ENCODE data around the gene ROBO1. TPM values are rescaled to one million over a fixed set of nuclear protein-coding genes. Genes with fewer than 3 reads are reported as not detected.

Gene ROBO1
- total and polyA plus RNA-seq, 4 donors: 1.0 to 30.3 (median 3.9) TPM

DNA sequence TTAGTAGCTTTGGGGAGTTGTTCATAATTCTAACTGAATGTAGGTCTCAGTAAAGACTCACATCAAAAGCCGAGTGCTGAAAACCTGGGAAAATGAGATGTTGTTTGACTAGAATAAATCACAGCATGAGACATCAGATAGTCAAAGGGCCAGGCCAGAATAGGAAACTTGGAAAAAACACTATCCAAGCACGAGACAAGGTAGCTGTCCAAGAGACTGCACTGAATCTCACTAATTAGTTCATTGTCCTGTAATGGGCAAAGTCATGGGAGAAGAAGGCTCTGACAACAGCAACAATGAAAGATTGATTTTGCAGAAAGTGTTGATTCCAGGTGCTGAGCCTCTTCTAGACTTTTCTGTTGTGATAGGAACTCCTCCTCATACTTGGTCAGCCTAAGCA lies 314.2 kb downstream of the ROBO1 start:
- Histone ChIP-seq H3K4me1 (ENCODE audit: control insufficient read depth in 4 of 4, insufficient read depth in 4 of 4, low read length in 3 of 4) (no peaks in the 10 kb centered on the region), H3K36me3 (ENCODE audit: control insufficient read depth in 4 of 4, insufficient read depth in 3 of 4, low read depth in 1 of 4, low read length in 3 of 4) (no peaks in the 10 kb centered on the region), H3K9me3 (ENCODE audit: control insufficient read depth in 4 of 4, low read length in 3 of 4) (no peaks in the 10 kb centered on the region), H3K9ac (ENCODE audit: low read depth in 1 of 2, low read length in 2 of 2) (no peak overlapping the region), H3K27ac (ENCODE audit: low read depth in 1 of 2, low read length in 2 of 2) (no peak overlapping the region), H3K4me3 (ENCODE audit: low read depth in 1 of 3, low read length in 3 of 3) (no peak overlapping the region), H3K27me3 (ENCODE audit: control insufficient read depth in 4 of 4, insufficient read depth in 4 of 4, low read length in 3 of 4) (no peaks in the 10 kb centered on the region)
- DNase-seq (ENCODE audit: low spot score): no peak
- 70% methylated on average over 2 of the region's 2 CpGs for WGBS
- TF ChIP-seq YY1 (IDR thresholded peaks at IDR 0.05): no peak
- no peak for TF ChIP-seq RAD21 (IDR thresholded peaks at IDR 0.05)
- TF ChIP-seq NR2F2 (IDR thresholded peaks at IDR 0.05): no peak
- TF ChIP-seq, protein P1, sequence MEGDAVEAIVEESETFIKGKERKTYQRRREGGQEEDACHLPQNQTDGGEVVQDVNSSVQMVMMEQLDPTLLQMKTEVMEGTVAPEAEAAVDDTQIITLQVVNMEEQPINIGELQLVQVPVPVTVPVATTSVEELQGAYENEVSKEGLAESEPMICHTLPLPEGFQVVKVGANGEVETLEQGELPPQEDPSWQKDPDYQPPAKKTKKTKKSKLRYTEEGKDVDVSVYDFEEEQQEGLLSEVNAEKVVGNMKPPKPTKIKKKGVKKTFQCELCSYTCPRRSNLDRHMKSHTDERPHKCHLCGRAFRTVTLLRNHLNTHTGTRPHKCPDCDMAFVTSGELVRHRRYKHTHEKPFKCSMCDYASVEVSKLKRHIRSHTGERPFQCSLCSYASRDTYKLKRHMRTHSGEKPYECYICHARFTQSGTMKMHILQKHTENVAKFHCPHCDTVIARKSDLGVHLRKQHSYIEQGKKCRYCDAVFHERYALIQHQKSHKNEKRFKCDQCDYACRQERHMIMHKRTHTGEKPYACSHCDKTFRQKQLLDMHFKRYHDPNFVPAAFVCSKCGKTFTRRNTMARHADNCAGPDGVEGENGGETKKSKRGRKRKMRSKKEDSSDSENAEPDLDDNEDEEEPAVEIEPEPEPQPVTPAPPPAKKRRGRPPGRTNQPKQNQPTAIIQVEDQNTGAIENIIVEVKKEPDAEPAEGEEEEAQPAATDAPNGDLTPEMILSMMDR (IDR thresholded peaks at IDR 0.05; ENCODE audit: low read depth, low read length, missing input control): no peak
- no peak for TF ChIP-seq GABPA (IDR thresholded peaks at IDR 0.05 in 1 of 2, conservative IDR thresholded peaks at IDR 0.05 in 1 of 2)
- TF ChIP-seq RXRA (IDR thresholded peaks at IDR 0.05): no peak
- TF ChIP-seq, protein P2, sequence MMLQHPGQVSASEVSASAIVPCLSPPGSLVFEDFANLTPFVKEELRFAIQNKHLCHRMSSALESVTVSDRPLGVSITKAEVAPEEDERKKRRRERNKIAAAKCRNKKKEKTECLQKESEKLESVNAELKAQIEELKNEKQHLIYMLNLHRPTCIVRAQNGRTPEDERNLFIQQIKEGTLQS (IDR thresholded peaks at IDR 0.05): no peak
- no peak for TF ChIP-seq HNF4A (conservative IDR thresholded peaks at IDR 0.05)
- TF ChIP-seq FOXA1 (IDR thresholded peaks at IDR 0.05): no peak
- no peak for TF ChIP-seq SP1 (IDR thresholded peaks at IDR 0.05)
- no peak for TF ChIP-seq TAF1 (conservative IDR thresholded peaks at IDR 0.05)
- no peak for TF ChIP-seq HNF4G (IDR thresholded peaks at IDR 0.05)
- TF ChIP-seq, protein P3, sequence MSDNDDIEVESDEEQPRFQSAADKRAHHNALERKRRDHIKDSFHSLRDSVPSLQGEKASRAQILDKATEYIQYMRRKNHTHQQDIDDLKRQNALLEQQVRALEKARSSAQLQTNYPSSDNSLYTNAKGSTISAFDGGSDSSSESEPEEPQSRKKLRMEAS (IDR thresholded peaks at IDR 0.05): no peak

DNA sequence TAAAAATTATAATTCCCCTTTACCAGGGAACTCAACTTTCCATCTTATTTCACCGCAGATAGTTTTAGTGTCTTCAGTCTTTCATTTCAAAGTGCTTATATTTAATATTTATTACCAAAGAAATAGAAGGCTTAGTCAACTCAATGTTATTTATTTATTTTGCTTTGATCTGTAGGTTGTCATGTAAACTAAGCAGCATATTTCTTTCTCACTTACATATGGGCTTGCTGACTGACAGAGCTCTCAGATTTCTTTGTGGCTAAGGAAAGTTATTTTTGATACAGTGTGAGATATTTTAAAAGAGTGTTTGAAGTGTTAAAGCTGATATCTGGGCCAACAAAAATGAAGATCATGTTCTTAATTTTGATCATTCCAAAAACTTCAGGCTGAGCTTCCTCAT lies 331.4 kb downstream of the ROBO1 start:
- H3K9me3 ChIP-seq (ENCODE audit: control insufficient read depth in 4 of 4, low read length in 3 of 4): no peaks in the 10 kb centered on the region
- 95% methylated on average over 1 of the region's 1 CpG for WGBS
- no peak overlapping the region for H3K9ac ChIP-seq (ENCODE audit: low read depth in 1 of 2, low read length in 2 of 2)
- H3K4me3 ChIP-seq (ENCODE audit: low read depth in 1 of 3, low read length in 3 of 3): no peak overlapping the region
- H3K4me1 ChIP-seq (ENCODE audit: control insufficient read depth in 4 of 4, insufficient read depth in 4 of 4, low read length in 3 of 4): no peaks in the 10 kb centered on the region
- no peak for TF ChIP-seq TAF1 (conservative IDR thresholded peaks at IDR 0.05)
- TF ChIP-seq NR2F2 (IDR thresholded peaks at IDR 0.05): no peak
- TF ChIP-seq, protein P4, sequence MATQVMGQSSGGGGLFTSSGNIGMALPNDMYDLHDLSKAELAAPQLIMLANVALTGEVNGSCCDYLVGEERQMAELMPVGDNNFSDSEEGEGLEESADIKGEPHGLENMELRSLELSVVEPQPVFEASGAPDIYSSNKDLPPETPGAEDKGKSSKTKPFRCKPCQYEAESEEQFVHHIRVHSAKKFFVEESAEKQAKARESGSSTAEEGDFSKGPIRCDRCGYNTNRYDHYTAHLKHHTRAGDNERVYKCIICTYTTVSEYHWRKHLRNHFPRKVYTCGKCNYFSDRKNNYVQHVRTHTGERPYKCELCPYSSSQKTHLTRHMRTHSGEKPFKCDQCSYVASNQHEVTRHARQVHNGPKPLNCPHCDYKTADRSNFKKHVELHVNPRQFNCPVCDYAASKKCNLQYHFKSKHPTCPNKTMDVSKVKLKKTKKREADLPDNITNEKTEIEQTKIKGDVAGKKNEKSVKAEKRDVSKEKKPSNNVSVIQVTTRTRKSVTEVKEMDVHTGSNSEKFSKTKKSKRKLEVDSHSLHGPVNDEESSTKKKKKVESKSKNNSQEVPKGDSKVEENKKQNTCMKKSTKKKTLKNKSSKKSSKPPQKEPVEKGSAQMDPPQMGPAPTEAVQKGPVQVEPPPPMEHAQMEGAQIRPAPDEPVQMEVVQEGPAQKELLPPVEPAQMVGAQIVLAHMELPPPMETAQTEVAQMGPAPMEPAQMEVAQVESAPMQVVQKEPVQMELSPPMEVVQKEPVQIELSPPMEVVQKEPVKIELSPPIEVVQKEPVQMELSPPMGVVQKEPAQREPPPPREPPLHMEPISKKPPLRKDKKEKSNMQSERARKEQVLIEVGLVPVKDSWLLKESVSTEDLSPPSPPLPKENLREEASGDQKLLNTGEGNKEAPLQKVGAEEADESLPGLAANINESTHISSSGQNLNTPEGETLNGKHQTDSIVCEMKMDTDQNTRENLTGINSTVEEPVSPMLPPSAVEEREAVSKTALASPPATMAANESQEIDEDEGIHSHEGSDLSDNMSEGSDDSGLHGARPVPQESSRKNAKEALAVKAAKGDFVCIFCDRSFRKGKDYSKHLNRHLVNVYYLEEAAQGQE (IDR thresholded peaks at IDR 0.05): no peak
- TF ChIP-seq, protein P3 (IDR thresholded peaks at IDR 0.05): no peak
- TF ChIP-seq RAD21 (IDR thresholded peaks at IDR 0.05): no peak
- no peak for TF ChIP-seq SP1 (IDR thresholded peaks at IDR 0.05)
- no peak for TF ChIP-seq GABPA (IDR thresholded peaks at IDR 0.05 in 1 of 2, conservative IDR thresholded peaks at IDR 0.05 in 1 of 2)
- TF ChIP-seq EGR1 (IDR thresholded peaks at IDR 0.05; ENCODE audit: low read depth in 2 of 2): no peak
- TF ChIP-seq HNF4G (IDR thresholded peaks at IDR 0.05): no peak
- no peak for TF ChIP-seq FOXA1 (IDR thresholded peaks at IDR 0.05)
- TF ChIP-seq FOXA2 (IDR thresholded peaks at IDR 0.05): no peak
- no peak for TF ChIP-seq HNF4A (conservative IDR thresholded peaks at IDR 0.05)
- TF ChIP-seq, protein P2 (IDR thresholded peaks at IDR 0.05): no peak
- no peak for TF ChIP-seq RXRA (IDR thresholded peaks at IDR 0.05)
- TF ChIP-seq JUND (IDR thresholded peaks at IDR 0.05): no peak
- TF ChIP-seq, protein P1 (IDR thresholded peaks at IDR 0.05; ENCODE audit: low read depth, low read length, missing input control): no peak
- H3K27ac ChIP-seq (ENCODE audit: low read depth in 1 of 2, low read length in 2 of 2): no peak overlapping the region
- H3K27me3 ChIP-seq (ENCODE audit: control insufficient read depth in 4 of 4, insufficient read depth in 4 of 4, low read length in 3 of 4): no peaks in the 10 kb centered on the region
- no peaks in the 10 kb centered on the region for H3K36me3 ChIP-seq (ENCODE audit: control insufficient read depth in 4 of 4, insufficient read depth in 3 of 4, low read depth in 1 of 4, low read length in 3 of 4)
- DNase-seq (ENCODE audit: low spot score): no peak
